Measurements from ENCODE around the gene CAMSAP3.

Gene CAMSAP3

DNA sequence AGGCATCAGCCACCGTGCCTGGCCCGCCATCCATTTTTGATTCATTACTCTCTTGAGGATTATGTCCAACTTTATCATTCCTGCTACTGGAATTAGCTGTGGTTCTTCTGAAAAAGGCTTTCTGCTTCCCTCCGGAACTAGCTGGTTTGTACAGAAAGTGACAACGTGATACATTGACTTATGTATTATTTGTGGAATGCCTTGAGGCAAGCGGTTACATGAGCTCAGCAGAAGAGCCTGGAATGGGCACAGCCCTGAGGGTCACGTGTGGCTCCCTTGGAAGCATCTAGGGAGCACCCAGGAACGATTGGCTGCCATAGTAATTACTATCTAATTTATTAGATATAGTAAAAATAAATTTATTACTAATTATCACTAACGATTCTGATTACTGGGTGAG lies 58.7 kb downstream of the CAMSAP3 start:
- DNase-seq = peak in 1 of 3 experiments; percentile 4

DNA sequence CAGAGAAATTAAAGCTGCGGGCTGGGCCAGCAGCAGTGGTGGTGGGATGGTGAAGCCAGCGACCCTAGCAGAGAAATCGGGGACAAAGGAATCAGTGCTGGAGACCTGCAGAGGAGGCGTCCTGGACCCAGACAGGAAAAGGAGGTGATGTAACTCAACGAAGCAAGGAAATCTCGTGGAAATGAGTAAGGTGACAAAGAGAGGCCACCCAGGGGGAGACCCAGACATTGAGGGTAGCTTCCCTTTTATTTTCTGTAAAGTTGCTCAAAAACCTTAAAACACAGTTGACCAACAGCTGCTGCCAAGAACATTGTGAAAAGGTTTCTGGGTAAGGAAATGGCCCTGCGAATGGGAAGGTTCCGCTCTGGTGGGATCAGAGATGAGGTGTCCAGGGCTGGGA lies 59.9 kb downstream of the CAMSAP3 start:
- DNase-seq = no peak

DNA sequence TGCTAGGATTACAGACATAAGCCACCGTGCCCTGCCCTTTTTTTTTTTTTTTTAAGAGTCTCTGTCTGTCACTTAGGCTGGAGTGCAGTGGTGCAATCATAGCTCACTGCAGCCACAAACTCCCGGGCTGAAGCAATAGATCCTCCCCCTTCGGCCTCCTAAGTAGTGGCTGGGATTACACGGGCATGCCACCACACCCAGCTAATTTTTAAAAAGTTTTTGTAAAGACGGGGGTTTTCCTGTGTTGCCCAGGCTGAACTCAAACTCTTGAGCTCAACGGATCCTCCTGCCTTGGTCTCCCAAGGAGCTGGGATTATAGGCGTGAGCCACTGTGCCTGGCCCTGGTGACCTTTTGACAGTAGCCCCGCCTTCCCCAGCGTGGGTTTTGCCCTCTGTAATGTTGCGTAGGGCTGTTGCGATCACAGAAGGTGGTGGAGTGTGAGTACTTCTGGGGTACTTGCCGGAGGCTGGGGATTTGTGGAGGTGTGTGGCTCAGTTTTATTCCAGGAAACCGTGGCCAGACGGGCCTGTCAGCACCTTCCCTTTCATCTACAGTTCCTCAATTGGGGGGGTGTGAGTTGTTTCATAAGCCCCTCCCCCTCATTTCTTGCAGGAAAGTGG lies 61.6 kb downstream of the CAMSAP3 start:
- no peak for DNase-seq

DNA sequence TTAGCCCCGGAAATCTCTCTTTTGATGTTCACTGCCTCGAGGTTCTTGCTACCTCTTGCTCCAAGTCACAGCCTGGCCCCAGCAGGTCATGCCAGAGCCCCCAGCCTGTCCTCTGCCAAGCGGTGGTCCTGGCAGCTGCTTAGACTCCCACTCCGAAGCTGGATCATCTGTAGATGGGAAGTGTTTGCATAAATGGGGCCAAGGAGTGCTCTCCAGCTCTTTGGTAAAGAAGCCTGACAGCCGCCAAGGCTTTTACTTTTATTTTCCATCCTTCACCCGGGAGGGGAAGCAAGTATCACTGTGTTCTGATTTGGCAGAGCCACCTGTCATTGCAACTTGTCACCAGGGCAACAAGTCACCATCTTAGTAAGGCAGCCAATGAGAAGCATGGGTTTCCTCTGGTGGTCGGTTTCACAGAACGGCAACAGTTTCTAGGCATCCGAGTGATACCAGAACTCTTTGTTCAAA lies 62.6 kb downstream of the CAMSAP3 start:
- peak in 2 of 3 experiments; percentile 23 to 76 for DNase-seq

DNA sequence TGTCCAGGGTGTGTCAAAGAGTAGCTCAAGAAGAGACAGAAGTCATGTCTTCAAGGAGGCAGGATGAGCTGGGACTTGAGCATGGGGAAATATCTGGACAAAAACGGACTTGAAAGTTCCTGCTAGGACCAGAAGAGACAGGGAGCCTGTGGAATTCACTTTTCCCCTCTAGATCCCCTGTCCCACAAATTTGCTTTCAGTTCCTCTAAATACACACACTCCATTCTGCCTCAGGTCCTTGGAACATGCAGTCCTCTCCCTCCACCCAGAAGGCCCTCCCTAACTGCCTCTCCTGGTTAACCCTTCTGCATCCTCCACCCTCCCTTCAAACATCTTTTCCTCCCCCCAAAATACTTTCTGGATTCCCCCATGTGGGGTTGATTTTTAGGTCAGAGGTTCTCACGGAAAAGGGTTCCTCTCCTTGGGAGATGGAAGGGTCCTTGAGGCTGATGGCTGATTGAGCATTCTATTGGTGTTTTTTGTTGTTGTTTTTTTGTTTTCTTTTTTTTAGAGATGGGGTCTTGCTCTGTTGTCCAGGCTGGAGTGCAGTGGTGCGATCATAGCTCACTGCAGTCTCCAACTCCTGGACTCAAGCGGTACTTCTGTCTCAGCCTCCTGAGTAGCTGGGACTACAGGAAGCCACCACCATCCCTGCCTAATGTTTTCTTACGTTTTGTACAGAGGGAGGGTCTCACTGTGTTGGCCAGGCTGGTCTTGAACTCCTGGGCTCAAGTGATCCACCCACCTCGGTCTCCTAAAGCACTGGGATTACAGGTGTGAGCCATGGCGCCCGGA lies 66.3 kb downstream of the CAMSAP3 start:
- no peak for DNase-seq

DNA sequence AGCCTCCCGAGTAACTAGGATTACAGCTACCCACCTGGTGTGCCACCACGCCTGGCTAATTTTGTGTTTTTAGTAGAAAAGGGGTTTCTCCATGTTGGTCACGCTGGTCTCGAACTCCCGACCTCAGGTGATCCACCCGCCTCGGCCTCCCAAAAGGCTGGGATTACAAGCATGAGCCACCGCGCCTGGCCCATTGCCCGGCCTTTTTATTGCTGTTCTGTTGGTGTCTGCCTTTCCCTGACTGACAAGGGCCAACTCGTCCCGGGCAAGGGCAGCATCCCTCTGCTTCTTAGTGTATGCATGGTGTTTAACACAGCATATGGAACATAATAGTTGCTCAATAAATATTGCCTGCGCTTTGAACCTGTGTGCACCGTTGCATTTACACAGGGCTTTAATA lies 67.0 kb downstream of the CAMSAP3 start:
- DNase-seq = no peak

DNA sequence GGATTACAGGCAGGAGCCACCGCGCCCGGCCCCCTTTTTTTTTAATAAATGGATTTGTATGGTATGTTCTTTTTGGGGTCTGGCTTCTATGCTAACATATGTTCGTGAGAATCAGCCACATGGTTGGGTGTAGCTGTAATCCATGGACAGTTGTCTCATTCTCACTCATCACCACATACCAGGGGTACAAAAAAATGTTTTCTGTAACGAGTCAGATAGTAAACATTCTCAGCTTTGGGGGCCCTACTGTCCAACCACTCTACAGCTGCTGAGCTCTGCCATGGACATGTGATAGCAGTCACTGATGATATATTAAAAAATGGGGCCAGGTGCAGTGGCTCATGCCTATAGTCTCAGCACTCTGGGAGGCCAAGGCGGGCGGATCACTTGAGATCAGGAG lies 68.0 kb downstream of the CAMSAP3 start:
- no peak for DNase-seq

DNA sequence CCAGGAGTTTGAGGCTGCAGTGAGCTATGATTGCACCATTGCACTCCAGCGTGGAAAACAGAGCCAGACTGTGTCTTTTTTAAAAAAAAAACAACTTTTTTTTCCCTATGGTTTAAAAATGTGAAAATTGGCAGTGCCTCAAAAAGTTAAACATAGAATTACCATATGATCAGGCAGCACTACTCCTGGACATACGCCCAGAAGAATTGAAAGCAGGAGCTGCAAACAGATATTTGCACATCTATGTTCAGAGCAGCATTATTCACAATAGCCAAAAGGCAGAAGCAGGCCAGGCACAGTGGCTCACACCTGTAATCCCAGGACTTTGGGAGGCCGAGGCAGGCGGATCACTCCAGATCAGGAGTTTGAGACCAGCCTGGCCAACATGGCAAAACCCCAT lies 69.4 kb downstream of the CAMSAP3 start:
- no peak for DNase-seq
